Osteocyte (in vitro differentiated cells): ENCODE measurements around the gene FAM171A1. TPM values are rescaled to one million over a fixed set of nuclear protein-coding genes. Genes with fewer than 3 reads are reported as not detected.

Experiments
- DNase-seq: peaks from one replicate; pipeline ENCODE4 v3.0.0; 2021; ENCODE audit warnings: mixed read lengths; ENCODE audit not compliant: unreplicated experiment; ENCODE audit errors: extremely low spot score
- H3K27ac Mint-ChIP-seq: one replicate; pipeline ENCODE4 v1.8.0; 2021; ENCODE audit warnings: mild to moderate bottlenecking, mixed read lengths; ENCODE audit not compliant: unreplicated experiment
- H3K27me3 Mint-ChIP-seq: one replicate; pipeline ENCODE4 v1.8.0; 2021; ENCODE audit warnings: mixed read lengths; ENCODE audit not compliant: unreplicated experiment
- H3K36me3 Mint-ChIP-seq: one replicate; pipeline ENCODE4 v1.8.0; 2021; ENCODE audit warnings: mixed read lengths; ENCODE audit not compliant: unreplicated experiment
- H3K4me1 Mint-ChIP-seq: one replicate; pipeline ENCODE4 v1.8.0; 2021; ENCODE audit warnings: mixed read lengths; ENCODE audit not compliant: unreplicated experiment
- H3K4me3 Mint-ChIP-seq: one replicate; pipeline ENCODE4 v1.8.0; 2021; ENCODE audit warnings: mild to moderate bottlenecking, moderate library complexity, mixed read lengths; ENCODE audit not compliant: unreplicated experiment
- H3K9me3 Mint-ChIP-seq: one replicate; pipeline ENCODE4 v1.8.0; 2021; ENCODE audit warnings: mixed read lengths; ENCODE audit not compliant: unreplicated experiment
- total RNA-seq: library from RNA; stranded (reverse); gene quantifications from 2 replicates; pipeline ENCODE4 v1.2.1, GENCODE V29; 2021
- TF ChIP-seq, protein P1 (sequence below): fragments of 200-600 bp; sonication (generic); IDR thresholded peaks from 2 replicates; pipeline ENCODE4 v1.5.0; 2021; ENCODE audit warnings: antibody characterized with exemption, mild to moderate bottlenecking, moderate library complexity

The FAM171A1 gene
- total RNA-seq, 1 donor from 2014 or later: 30.4 TPM

DNA sequence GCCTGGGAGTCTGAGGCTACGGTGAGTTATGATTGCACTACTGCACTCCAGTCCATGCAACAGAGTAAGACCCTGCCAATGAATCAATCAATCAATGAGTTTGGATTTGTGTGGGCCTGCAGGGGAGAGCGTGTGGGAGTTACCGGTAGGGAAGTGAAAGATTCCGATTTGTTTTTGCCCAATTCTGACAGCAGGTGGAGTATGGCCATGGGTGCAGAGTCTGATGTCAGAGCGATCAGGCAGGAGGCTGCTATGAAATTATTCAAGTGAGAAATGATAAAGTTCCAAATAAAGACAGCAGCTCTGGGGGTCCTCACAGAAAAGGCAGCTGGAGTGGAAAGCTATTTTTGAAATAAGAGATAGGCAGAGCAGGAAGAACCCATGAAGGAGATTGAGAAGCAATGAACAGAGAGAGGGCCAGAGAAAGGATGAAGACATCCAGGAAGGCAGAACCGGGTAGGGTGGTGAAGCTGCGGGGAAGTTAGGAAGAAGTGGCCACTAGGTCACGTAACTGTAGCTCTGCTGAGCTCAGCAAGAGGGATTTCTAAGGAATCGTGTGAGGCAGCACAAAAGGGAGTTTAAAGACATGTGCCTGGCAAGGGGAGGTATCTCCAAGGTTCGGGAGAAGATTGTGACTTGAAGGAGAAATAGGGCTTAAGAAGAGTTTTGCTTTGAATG lies 108.9 kb downstream of the FAM171A1 start:
- TF ChIP-seq, protein P1, sequence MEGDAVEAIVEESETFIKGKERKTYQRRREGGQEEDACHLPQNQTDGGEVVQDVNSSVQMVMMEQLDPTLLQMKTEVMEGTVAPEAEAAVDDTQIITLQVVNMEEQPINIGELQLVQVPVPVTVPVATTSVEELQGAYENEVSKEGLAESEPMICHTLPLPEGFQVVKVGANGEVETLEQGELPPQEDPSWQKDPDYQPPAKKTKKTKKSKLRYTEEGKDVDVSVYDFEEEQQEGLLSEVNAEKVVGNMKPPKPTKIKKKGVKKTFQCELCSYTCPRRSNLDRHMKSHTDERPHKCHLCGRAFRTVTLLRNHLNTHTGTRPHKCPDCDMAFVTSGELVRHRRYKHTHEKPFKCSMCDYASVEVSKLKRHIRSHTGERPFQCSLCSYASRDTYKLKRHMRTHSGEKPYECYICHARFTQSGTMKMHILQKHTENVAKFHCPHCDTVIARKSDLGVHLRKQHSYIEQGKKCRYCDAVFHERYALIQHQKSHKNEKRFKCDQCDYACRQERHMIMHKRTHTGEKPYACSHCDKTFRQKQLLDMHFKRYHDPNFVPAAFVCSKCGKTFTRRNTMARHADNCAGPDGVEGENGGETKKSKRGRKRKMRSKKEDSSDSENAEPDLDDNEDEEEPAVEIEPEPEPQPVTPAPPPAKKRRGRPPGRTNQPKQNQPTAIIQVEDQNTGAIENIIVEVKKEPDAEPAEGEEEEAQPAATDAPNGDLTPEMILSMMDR: peak; percentile 39
- H3K36me3 Mint-ChIP-seq: peaks cover 10% of the 10 kb centered on the region
- no peak overlapping the region for H3K27ac Mint-ChIP-seq
- no peaks in the 10 kb centered on the region for H3K4me1 Mint-ChIP-seq
- no peaks in the 10 kb centered on the region for H3K9me3 Mint-ChIP-seq
- no peak overlapping the region for H3K4me3 Mint-ChIP-seq
- no peaks in the 10 kb centered on the region for H3K27me3 Mint-ChIP-seq
- no peak for DNase-seq

GRCh38 chr10:15259136-15259535 lies 112.0 kb downstream of the FAM171A1 start:
- Mint-ChIP-seq H3K36me3 (peaks cover 4% of the 10 kb centered on the region), H3K9me3 (no peaks in the 10 kb centered on the region), H3K4me1 (peaks cover 11% of the 10 kb centered on the region), H3K27ac (no peak overlapping the region), H3K4me3 (no peak overlapping the region), H3K27me3 (no peaks in the 10 kb centered on the region)
- TF ChIP-seq, protein P1: no peak
- DNase-seq: no peak

DNA sequence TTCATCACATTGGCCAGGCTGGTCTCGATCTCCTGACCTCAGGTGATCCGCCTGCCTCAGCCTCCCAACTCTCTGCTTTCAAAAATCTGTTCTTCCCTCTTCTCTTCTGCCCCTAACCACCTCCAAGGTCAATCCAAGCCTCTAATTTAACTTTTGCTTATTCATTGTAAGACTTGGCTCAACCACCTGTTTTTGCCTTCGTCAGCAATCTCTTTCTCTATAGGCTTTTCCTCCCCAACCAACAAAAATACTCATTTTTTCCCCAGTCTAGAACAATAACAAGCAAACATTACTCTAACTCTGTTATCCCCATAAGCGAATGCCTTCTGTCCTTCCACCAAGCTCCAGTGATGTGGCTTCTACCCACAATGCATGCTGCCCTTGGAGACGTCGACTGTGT lies 112.8 kb downstream of the FAM171A1 start:
- H3K27me3 Mint-ChIP-seq: no peaks in the 10 kb centered on the region
- H3K27ac Mint-ChIP-seq: no peak overlapping the region
- no peak overlapping the region for H3K4me3 Mint-ChIP-seq
- peaks cover 4% of the 10 kb centered on the region for H3K36me3 Mint-ChIP-seq
- no peaks in the 10 kb centered on the region for H3K9me3 Mint-ChIP-seq
- no peak for DNase-seq
- peaks cover 11% of the 10 kb centered on the region for H3K4me1 Mint-ChIP-seq
- TF ChIP-seq, protein P1: no peak

- TF ChIP-seq, protein P1: no peak
- no peak for DNase-seq
- no peaks in the 10 kb centered on the region for H3K27me3 Mint-ChIP-seq
- no peak overlapping the region for H3K27ac Mint-ChIP-seq
- H3K36me3 Mint-ChIP-seq: peaks cover 4% of the 10 kb centered on the region
- peaks cover 11% of the 10 kb centered on the region for H3K4me1 Mint-ChIP-seq
- no peak overlapping the region for H3K4me3 Mint-ChIP-seq
- H3K9me3 Mint-ChIP-seq: no peaks in the 10 kb centered on the region
Observed at GRCh38 chr10:15255961-15256360, 115.1 kb downstream of the FAM171A1 start.

GRCh38 chr10:15254808-15255648 lies 116.1 kb downstream of the FAM171A1 start:
- Mint-ChIP-seq H3K27me3 (no peaks in the 10 kb centered on the region), H3K27ac (no peak overlapping the region), H3K9me3 (no peaks in the 10 kb centered on the region), H3K4me3 (no peak overlapping the region), H3K4me1 (peaks cover 11% of the 10 kb centered on the region), H3K36me3 (peaks cover 4% of the 10 kb centered on the region)
- TF ChIP-seq, protein P1: no peak
- peak; percentile 64 for DNase-seq
